Naive thymus-derived CD8-positive, alpha-beta T cell (primary cell): ENCODE results near the gene ALG12. TPM values are rescaled to one million over a fixed set of nuclear protein-coding genes. Genes with fewer than 3 reads are reported as not detected.

Source experiments
- ATAC-seq, 2 donors: fragments of 150-1000 bp; cut with Tn5 transposase in 1 of 2; sonication (Bioruptor Pico), chemical (Tn5 transposase) in 1 of 2; 1 replicate in 1 of 2; 2 replicates in 1 of 2; pipeline ENCODE4 v1.10.0; 2021; ENCODE audit warnings: mild to moderate bottlenecking in 2 of 2, moderate library complexity in 2 of 2
- POLR2A ChIA-PET: fragments of 350-600 bp; sonication (Branson Sonifier 250); formaldehyde crosslinking; loops from one replicate; lab custom pipeline; 2021; ENCODE audit warnings: antibody characterized with exemption; lab: Charles Lee
- DNase-seq, 10 donors: peaks; one replicate each; pipeline versions ENCODE4 v3.0.0 to v3.0.0-alpha.2; 2020 to 2022
- H3K27ac Mint-ChIP-seq, 10 donors: one replicate each; pipeline ENCODE4 v1.8.0; 2020 to 2022; ENCODE audit warnings: mild to moderate bottlenecking in 10 of 10, mixed read lengths in 10 of 10, moderate library complexity in 4 of 10, inconsistent platforms in 1 of 10
- H3K27me3 Mint-ChIP-seq, 5 donors: one replicate each; pipeline ENCODE4 v1.8.0; 2021 to 2022; ENCODE audit warnings: mixed read lengths in 5 of 5
- H3K36me3 Mint-ChIP-seq, 3 donors: one replicate each; pipeline ENCODE4 v1.8.0; 2020 to 2022; ENCODE audit warnings: mixed read lengths in 3 of 3, mild to moderate bottlenecking in 2 of 3, inconsistent platforms in 1 of 3
- H3K4me1 Mint-ChIP-seq, 4 donors: one replicate each; pipeline ENCODE4 v1.8.0; 2021 to 2022; ENCODE audit warnings: mixed read lengths in 4 of 4
- H3K4me3 Mint-ChIP-seq, 10 donors: one replicate each; pipeline ENCODE4 v1.8.0; 2020 to 2022; ENCODE audit warnings: mild to moderate bottlenecking in 10 of 10, mixed read lengths in 10 of 10, moderate library complexity in 6 of 10, inconsistent platforms in 1 of 10
- H3K9me3 Mint-ChIP-seq, 9 donors: one replicate each; pipeline ENCODE4 v1.8.0; 2020 to 2022; ENCODE audit warnings: mixed read lengths in 9 of 9, mild to moderate bottlenecking in 3 of 9, inconsistent platforms in 1 of 9, moderate library complexity in 1 of 9
- polyA plus RNA-seq, 3 donors: library from polyadenylated mRNA; unstranded; fragments of 300-500 nt; fragmentation: Illumina TruSeq; gene quantifications; one replicate each; pipeline ENCODE4 v1.2.3, GENCODE V29; 2021
- total RNA-seq, 8 experiments: library from RNA in 2 of 8; stranded (reverse) in 2 of 8; gene quantifications; one replicate each; pipeline ENCODE4 v1.2.3 and lab custom pipeline; 2021 to 2026

ALG12 gene
- total and polyA plus RNA-seq, 5 experiments from 2014 or later: 10.8 to 23.6 (median 17.0) TPM

- POLR2A ChIA-PET: no interaction called here
- Mint-ChIP-seq H3K9me3 (peaks cover 0 to 5% (median 0%) of the 10 kb centered on the region in 9 donors), H3K4me1 (peaks cover 0 to 28% (median 17%) of the 10 kb centered on the region in 4 donors), H3K27me3 (no peaks in the 10 kb centered on the region), H3K4me3 (no peak overlapping the region), H3K36me3 (no peaks in the 10 kb centered on the region), H3K27ac (peak overlapping the region in 1 of 10 donors; percentile 37)
- ATAC-seq (no peak), DNase-seq (no peak)
Measured at GRCh38 chr22:49941507-49942316, 23.5 kb upstream of the ALG12 start.

DNA sequence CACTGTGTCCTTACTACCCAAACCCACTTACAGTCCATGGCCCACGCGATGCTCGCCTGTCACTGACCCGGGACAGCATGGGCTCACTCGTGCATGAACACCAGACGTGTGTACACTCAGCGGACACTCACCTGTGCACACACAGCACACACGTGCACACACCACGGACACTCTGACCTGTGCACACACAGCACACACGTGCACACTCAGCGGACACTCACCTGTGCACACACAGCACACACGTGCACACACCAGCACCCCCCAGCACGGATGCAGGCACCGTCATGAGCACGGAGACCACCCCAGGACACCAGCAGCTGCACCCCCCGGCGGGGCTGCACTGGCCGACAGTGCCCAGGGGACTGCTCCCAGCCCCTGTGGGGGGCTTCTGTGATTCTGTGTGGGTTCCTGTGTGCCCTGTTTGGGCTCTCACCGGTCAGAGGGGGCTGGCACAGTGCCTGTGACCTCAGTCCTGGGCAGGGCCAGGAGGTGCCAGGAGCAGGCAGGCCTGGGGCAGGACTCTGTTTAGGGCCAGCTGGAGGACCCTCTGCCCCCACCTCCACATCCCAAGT is 20.4 kb upstream of the ALG12 start:
- Mint-ChIP-seq H3K4me1 (peaks cover 0 to 14% (median 9%) of the 10 kb centered on the region in 4 donors), H3K36me3 (no peaks in the 10 kb centered on the region), H3K4me3 (no peak overlapping the region), H3K9me3 (peaks cover 0 to 5% (median 0%) of the 10 kb centered on the region in 9 donors), H3K27me3 (no peaks in the 10 kb centered on the region), H3K27ac (peak overlapping the region in 6 of 10 donors; percentile 8 to 59 (median 24))
- POLR2A ChIA-PET: interaction anchor here (5.3 kb wide), 1 partner anchor 23 kb away, joined by 74 read pairs; the partner anchor contains the start of gene PIM3
- ATAC-seq: no peak
- DNase-seq: no peak

DNA sequence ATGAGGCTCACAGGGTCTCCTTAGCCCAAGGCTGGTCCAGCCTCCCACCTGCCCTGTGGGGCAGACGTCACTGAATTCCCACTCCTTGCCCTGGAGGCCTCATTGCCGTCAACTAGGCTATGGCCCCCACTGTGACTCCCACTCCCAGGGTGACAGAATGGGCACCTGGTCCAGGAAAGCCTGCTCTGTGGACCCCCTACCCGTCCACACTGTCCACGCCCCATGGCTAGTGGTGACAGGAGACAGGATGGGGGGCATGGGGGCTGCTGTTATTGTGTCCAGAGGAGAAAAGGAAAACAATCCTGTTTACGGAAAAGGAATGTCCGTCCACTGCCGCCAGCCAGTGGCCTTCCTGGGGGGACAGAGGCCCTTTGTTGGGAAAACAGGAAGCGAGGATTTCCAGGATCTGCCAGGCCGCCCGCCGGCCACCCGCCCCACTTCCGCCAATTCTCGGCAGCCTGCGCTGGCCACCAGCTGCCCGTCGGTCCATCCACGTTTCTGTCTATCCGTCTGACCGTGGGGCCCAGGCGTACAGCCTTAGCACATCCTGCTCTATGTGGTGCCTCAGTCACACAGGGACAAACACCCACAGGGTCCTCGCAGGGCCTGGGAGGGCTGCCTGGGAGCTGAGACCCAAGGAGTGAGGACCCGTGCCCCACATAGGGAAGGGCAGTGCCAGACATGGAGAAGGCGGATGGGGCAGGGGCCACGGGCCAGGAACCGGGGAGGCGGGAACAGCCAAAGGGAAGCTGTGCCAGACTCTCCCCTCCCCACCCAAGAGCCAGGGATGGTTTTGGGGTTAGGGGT is 19.7 kb upstream of the ALG12 start:
- Mint-ChIP-seq H3K4me1 (peaks cover 0 to 19% (median 15%) of the 10 kb centered on the region in 4 donors), H3K27ac (peak overlapping the region in 8 of 10 donors; percentile 18 to 80 (median 73)), H3K9me3 (peaks cover 0 to 5% (median 0%) of the 10 kb centered on the region in 9 donors), H3K27me3 (no peaks in the 10 kb centered on the region), H3K4me3 (peak overlapping the region in 3 of 10 donors; percentile 30 to 72 (median 56)), H3K36me3 (no peaks in the 10 kb centered on the region)
- DNase-seq: no peak
- POLR2A ChIA-PET: interaction anchor here (1.6 to 5.3 kb wide), 6 partner anchors 9 to 29 kb away, joined by 4 to 74 read pairs (median 12); partner anchors contain the start of gene PIM3
- no peak for ATAC-seq

DNA sequence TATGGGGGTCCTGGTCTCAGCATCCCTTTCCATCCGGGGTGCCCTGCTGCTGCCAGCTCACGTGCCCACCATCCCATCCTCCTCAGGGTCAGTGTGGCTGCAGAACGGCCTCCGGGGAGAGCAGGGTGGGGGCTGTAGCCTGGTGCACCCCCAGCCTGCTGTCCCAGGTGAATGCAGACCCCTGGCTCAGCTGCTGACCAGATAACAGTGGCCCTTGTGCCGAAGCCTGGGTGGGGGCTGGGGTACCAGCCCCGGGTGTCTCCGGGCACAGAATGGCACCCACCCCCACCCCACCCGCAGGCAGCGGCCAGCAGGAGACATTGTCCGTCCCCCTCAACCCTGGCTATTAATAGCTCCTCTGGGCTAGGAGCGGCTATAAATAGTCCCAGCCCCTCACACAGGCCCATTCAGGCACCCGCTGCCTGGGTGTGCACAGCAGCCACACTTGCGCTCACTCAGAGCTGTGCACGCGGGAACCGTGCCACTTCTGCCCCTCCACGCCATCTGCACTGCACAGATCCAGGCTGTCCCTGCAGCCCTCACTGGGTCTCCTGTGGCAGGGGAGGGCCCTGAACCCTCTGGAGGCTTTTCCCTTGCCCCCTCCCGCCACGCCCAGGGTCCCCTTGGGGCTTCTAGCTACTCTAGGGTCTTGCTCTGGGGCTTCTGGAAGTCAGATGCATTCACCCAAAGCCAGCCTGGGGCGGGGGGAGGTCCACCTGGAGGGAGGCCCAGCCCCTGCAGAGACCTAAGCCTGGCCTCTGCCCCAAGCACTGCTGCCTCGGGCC is 18.9 kb upstream of the ALG12 start:
- DNase-seq (no peak), ATAC-seq (no peak)
- Mint-ChIP-seq H3K27ac (peak overlapping the region; percentile 60 to 94 (median 86)), H3K4me3 (peak overlapping the region; percentile 55 to 87 (median 72)), H3K9me3 (peaks cover 0 to 5% (median 0%) of the 10 kb centered on the region in 9 donors), H3K36me3 (no peaks in the 10 kb centered on the region), H3K4me1 (peaks cover 0 to 21% (median 18%) of the 10 kb centered on the region in 4 donors), H3K27me3 (no peaks in the 10 kb centered on the region)
- POLR2A ChIA-PET: interaction anchor here (1.1 to 5.3 kb wide), 8 partner anchors 10 to 33 kb away, joined by 3 to 74 read pairs (median 9); partner anchors contain the start of gene PIM3

- POLR2A ChIA-PET: interaction anchor here (0.6 to 5.3 kb wide), 12 partner anchors 11 to 88 kb away, joined by 3 to 74 read pairs (median 6); partner anchors contain the start of gene PIM3
- peaks cover 0 to 5% (median 0%) of the 10 kb centered on the region in 9 donors for H3K9me3 Mint-ChIP-seq
- peak; percentile 79 to 83 for ATAC-seq
- H3K27me3 Mint-ChIP-seq: no peaks in the 10 kb centered on the region
- peak overlapping the region; percentile 72 to 94 (median 86) for H3K27ac Mint-ChIP-seq
- peak; percentile 81 to 93 (median 88) for DNase-seq
- H3K36me3 Mint-ChIP-seq: no peaks in the 10 kb centered on the region
- peaks cover 0 to 26% (median 22%) of the 10 kb centered on the region in 4 donors for H3K4me1 Mint-ChIP-seq
- peak overlapping the region; percentile 55 to 87 (median 72) for H3K4me3 Mint-ChIP-seq
Measured at GRCh38 chr22:49936018-49936972, 18.1 kb upstream of the ALG12 start.

- POLR2A ChIA-PET: interaction anchor here (0.6 to 5.3 kb wide), 8 partner anchors 10 to 35 kb away, joined by 3 to 74 read pairs (median 9); partner anchors contain the start of gene PIM3
- Mint-ChIP-seq H3K9me3 (no peaks in the 10 kb centered on the region), H3K4me3 (peak overlapping the region in 7 of 10 donors; percentile 12 to 87 (median 67)), H3K27ac (peak overlapping the region in 6 of 10 donors; percentile 52 to 87 (median 84)), H3K4me1 (peaks cover 3 to 33% (median 29%) of the 10 kb centered on the region in 4 donors), H3K36me3 (no peaks in the 10 kb centered on the region), H3K27me3 (no peaks in the 10 kb centered on the region)
- peak in 1 of 10 donors; percentile 15 for DNase-seq
- ATAC-seq: no peak
Measured at GRCh38 chr22:49935561-49935960, 17.3 kb upstream of the ALG12 start.

DNA sequence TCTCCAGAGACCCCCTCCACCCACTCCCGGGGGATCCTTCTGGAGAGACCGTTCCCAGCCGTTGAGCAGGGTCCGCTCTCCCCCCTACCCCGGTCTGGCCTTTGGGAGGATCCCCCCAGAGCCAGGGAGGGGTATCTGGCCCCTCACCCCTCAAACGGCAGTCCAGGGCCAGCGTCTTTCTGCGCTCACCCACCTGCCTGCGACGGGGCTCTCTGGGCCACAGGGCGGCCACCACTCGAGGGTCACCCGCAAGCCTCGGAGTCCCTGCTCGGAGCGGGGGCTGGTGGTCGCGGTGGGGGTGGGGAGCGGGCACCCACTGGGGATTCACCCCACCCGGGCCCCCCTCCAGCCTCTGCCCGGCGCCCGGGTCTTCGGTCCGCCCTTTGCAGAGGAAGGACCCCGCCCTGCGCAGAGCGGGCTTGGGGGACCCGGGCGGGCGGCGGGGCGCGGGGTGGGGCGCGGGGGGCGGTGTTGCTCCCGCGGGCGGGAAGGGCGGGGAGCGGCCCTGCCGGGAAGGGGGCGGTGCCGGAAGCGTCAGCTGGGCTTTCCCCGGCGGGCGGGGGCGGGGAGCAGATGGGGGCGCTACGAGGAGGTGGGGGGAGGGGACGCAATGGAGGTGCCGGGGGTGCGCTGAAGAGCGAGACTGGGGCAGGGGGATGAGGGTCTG is 16.8 kb upstream of the ALG12 start:
- POLR2A ChIA-PET: interaction anchor here (0.6 to 5.3 kb wide), 4 partner anchors 10 to 36 kb away, joined by 3 to 74 read pairs (median 12); partner anchors contain the start of gene PIM3
- no peaks in the 10 kb centered on the region for H3K9me3 Mint-ChIP-seq
- peak; percentile 11 to 24 for ATAC-seq
- H3K4me3 Mint-ChIP-seq: peak overlapping the region in 5 of 10 donors; percentile 18 to 60 (median 41)
- peaks cover 3 to 38% (median 32%) of the 10 kb centered on the region in 4 donors for H3K4me1 Mint-ChIP-seq
- no peaks in the 10 kb centered on the region for H3K36me3 Mint-ChIP-seq
- H3K27me3 Mint-ChIP-seq: no peaks in the 10 kb centered on the region
- H3K27ac Mint-ChIP-seq: peak overlapping the region in 4 of 10 donors; percentile 40 to 69 (median 54)
- DNase-seq: peak; percentile 55 to 91 (median 82)

- Mint-ChIP-seq H3K4me3 (peak overlapping the region in 9 of 10 donors; percentile 14 to 70 (median 30)), H3K27me3 (no peaks in the 10 kb centered on the region), H3K4me1 (peaks cover 3 to 40% (median 33%) of the 10 kb centered on the region in 4 donors), H3K9me3 (no peaks in the 10 kb centered on the region), H3K36me3 (no peaks in the 10 kb centered on the region), H3K27ac (peak overlapping the region in 8 of 10 donors; percentile 12 to 82 (median 60))
- POLR2A ChIA-PET: interaction anchor here (1.2 to 2.0 kb wide), 3 partner anchors 22 to 60 kb away, joined by 3 to 14 read pairs (median 3); partner anchors contain the start of gene PIM3
- no peak for ATAC-seq
- peak in 6 of 10 donors; percentile 30 to 50 (median 38) for DNase-seq
Measured at GRCh38 chr22:49934160-49934890, 16.1 kb upstream of the ALG12 start.
